Naive thymus-derived CD4-positive, alpha-beta T cell (primary cell): ENCODE measurements around the gene MBD3L3. TPM values are rescaled to one million over a fixed set of nuclear protein-coding genes. Genes with fewer than 3 reads are reported as not detected.
"Not testable (repeated sequence)": the region's sequence is repeated elsewhere in the genome, so short reads cannot be mapped to it uniquely, and the experiment has no call there.

Source experiments
- ATAC-seq: fragments of 150-1000 bp; cut with Tn5 transposase; 2 replicates; pipeline ENCODE4 v1.10.0; 2021; ENCODE audit warnings: mild to moderate bottlenecking, moderate library complexity
- CTCF ChIA-PET: fragments of 350-600 bp; sonication (Branson Sonifier 250); formaldehyde crosslinking; loops from one replicate; lab custom pipeline; 2021; ENCODE audit warnings: antibody characterized with exemption; lab: Charles Lee
- POLR2A ChIA-PET: fragments of 350-600 bp; sonication (Branson Sonifier 250); formaldehyde crosslinking; loops from one replicate; lab custom pipeline; 2021; ENCODE audit warnings: antibody characterized with exemption, inconsistent platforms; lab: Charles Lee
- DNase-seq, 9 donors: peaks; one replicate each; pipeline versions ENCODE4 v3.0.0 to v3.0.0-alpha.2; 2020 to 2022; ENCODE audit warnings: mixed read lengths in 1 of 9
- H3K27ac ChIP-seq: one replicate; pipeline ENCODE4 v1.7.0; 2013; ENCODE audit warnings: mild to moderate bottlenecking, low read depth, low read length, moderate library complexity
- H3K27me3 ChIP-seq, 2 donors: one replicate each; pipeline ENCODE4 v1.7.0; 2013; ENCODE audit warnings: low read length in 2 of 2, mild to moderate bottlenecking in 2 of 2, moderate library complexity in 2 of 2; ENCODE audit not compliant: control insufficient read depth in 2 of 2, insufficient read depth in 2 of 2
- H3K36me3 ChIP-seq, 3 experiments: 1 replicate in 2 of 3; 2 replicates in 1 of 3; pipeline ENCODE4 v1.7.0; 2013; ENCODE audit warnings: low read length in 3 of 3, mild to moderate bottlenecking in 3 of 3, moderate library complexity in 1 of 3; ENCODE audit not compliant: insufficient read depth in 3 of 3, control insufficient read depth in 2 of 3
- H3K4me1 ChIP-seq, 2 donors: one replicate each; pipeline ENCODE4 v1.7.0; 2013; ENCODE audit warnings: low read length in 2 of 2, mild to moderate bottlenecking in 2 of 2, moderate library complexity in 1 of 2; ENCODE audit not compliant: control insufficient read depth in 2 of 2, insufficient read depth in 2 of 2
- H3K4me3 ChIP-seq: 2 replicates; pipeline ENCODE4 v1.7.0; 2013; ENCODE audit warnings: mild to moderate bottlenecking, low read length
- H3K9me3 ChIP-seq, 3 experiments: 1 replicate in 2 of 3; 2 replicates in 1 of 3; pipeline ENCODE4 v1.7.0; 2013; ENCODE audit warnings: low read length in 3 of 3; ENCODE audit not compliant: control insufficient read depth in 2 of 3
- H3K27ac Mint-ChIP-seq, 9 donors: one replicate each; pipeline ENCODE4 v1.8.0; 2020 to 2022; ENCODE audit warnings: mixed read lengths in 9 of 9, mild to moderate bottlenecking in 8 of 9, moderate library complexity in 5 of 9, inconsistent platforms in 2 of 9
- H3K27me3 Mint-ChIP-seq, 5 donors: one replicate each; pipeline ENCODE4 v1.8.0; 2021 to 2022; ENCODE audit warnings: mixed read lengths in 5 of 5, mild to moderate bottlenecking in 1 of 5
- H3K36me3 Mint-ChIP-seq, 5 donors: one replicate each; pipeline ENCODE4 v1.8.0; 2020 to 2022; ENCODE audit warnings: mixed read lengths in 5 of 5, mild to moderate bottlenecking in 3 of 5, inconsistent platforms in 1 of 5
- H3K4me1 Mint-ChIP-seq, 7 donors: one replicate each; pipeline ENCODE4 v1.8.0; 2020 to 2022; ENCODE audit warnings: mixed read lengths in 7 of 7, mild to moderate bottlenecking in 3 of 7, inconsistent platforms in 1 of 7
- H3K4me3 Mint-ChIP-seq, 10 donors: one replicate each; pipeline ENCODE4 v1.8.0; 2020 to 2022; ENCODE audit warnings: mild to moderate bottlenecking in 10 of 10, mixed read lengths in 10 of 10, moderate library complexity in 6 of 10, inconsistent platforms in 2 of 10
- H3K9me3 Mint-ChIP-seq, 11 donors: one replicate each; pipeline ENCODE4 v1.8.0; 2020 to 2022; ENCODE audit warnings: mixed read lengths in 11 of 11, mild to moderate bottlenecking in 4 of 11, inconsistent platforms in 1 of 11, moderate library complexity in 1 of 11
- intact Hi-C, 2 donors: fragments of 100-400 bp; cut with micrococcal nuclease; formaldehyde crosslinking; loops; one replicate each; pipeline ENCODE4 v1.15.1; 2023
- polyA plus RNA-seq, 2 donors: library from polyadenylated mRNA; unstranded; fragments of 300-500 nt; fragmentation: Illumina TruSeq; gene quantifications; one replicate each; pipeline ENCODE4 v1.2.3, GENCODE V29; 2021
- total RNA-seq, 6 experiments: library from RNA in 5 of 6; stranded (reverse) in 5 of 6; gene quantifications; 1 replicate in 5 of 6; 2 replicates in 1 of 6; pipeline ENCODE4 v1.2.3 and lab custom pipeline; 2021 to 2026

Gene MBD3L3
- total and polyA plus RNA-seq, 7 experiments from 2014 or later: not detected

DNA sequence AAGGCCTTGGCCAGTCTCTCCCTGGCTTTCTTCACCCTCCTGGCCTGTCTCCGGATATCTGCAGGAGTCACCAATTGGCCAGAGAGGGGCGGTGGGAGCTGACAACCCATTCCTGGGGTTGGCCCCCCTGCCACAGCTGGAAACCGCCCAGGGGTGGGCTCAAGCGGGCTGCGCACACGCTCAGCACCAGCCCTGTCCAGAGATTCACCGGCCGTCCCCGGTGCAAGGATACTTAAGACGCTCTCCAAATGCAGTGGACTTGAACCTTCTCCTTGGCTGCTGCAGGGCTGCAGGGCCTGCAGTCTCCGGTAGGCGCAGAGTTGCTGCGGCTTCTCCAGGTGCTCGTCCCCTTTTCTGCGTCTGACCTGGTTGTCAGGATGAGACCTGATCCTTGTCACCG lies 2.1 kb downstream of the MBD3L3 start:
- ATAC-seq: not testable (repeated sequence)

DNA sequence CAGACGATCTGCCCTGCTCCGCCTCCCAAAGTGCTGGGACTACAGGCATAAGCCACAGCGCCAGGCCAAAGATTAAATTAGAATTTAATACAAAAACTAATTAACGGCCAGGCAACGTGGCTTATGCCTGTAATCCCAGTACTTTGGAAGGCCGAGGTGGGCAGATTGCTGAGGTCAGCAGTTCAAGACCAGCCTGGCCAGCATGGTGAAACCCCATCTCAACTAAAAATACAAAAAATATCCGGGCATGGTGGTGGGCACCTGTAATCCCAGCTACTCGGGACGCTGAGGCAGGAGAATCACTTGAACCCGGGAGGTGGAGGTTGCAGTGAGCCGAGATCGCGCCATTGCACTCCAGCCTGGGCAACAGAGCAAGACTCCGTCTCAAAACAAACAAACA lies 2.8 kb downstream of the MBD3L3 start:
- H3K9me3 ChIP-seq, H3K27me3 ChIP-seq, ATAC-seq, H3K36me3 Mint-ChIP-seq, H3K4me1 Mint-ChIP-seq, H3K27me3 Mint-ChIP-seq, H3K27ac Mint-ChIP-seq, intact Hi-C loops, H3K27ac ChIP-seq, POLR2A ChIA-PET, CTCF ChIA-PET, H3K9me3 Mint-ChIP-seq, H3K36me3 ChIP-seq, DNase-seq, H3K4me3 ChIP-seq, H3K4me3 Mint-ChIP-seq, H3K4me1 ChIP-seq: not testable (repeated sequence)

More for the DNA sequence above, 2.1 kb downstream of the MBD3L3 start:
- H3K27ac Mint-ChIP-seq, H3K9me3 Mint-ChIP-seq, H3K4me3 Mint-ChIP-seq, H3K27ac ChIP-seq, H3K9me3 ChIP-seq, H3K36me3 Mint-ChIP-seq, H3K4me3 ChIP-seq, H3K36me3 ChIP-seq, H3K4me1 Mint-ChIP-seq, POLR2A ChIA-PET, H3K4me1 ChIP-seq, intact Hi-C loops, CTCF ChIA-PET, H3K27me3 ChIP-seq, H3K27me3 Mint-ChIP-seq, DNase-seq: not testable (repeated sequence)

DNA sequence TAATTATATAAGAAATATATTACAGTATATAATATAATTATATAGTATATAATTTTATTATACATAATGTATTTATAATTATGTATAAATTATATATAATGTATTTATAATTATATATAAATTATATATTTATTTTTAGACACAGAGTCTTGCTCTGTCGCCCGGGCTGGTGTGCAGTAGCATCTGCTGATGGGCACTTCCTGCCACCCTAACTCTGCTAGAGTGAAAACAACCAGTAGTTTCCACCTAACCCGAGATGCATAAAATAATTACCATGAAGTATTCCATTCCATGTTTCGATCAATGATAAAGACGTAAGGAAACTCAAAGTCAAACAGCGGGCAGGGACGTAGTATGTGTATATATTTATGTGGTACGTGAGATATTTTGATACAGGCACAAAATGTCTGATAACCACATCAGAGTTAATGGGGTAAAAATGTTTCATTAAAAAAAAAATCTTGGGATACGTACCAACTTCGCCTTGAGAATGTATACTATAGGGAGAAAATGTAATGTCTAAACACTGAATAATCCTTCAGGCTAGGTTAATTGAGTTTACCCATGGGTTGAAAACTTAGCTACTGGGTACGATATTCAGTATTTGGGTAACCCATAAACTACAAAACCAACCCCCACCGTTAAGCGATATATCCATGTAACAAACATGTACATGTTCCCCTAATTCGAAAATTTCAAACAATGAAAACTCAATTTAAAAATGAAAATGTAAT lies 3.7 kb downstream of the MBD3L3 start:
- intact Hi-C loops, H3K27ac Mint-ChIP-seq, H3K36me3 ChIP-seq, H3K4me3 ChIP-seq, CTCF ChIA-PET, H3K27ac ChIP-seq, H3K4me1 Mint-ChIP-seq, H3K4me1 ChIP-seq, POLR2A ChIA-PET, H3K4me3 Mint-ChIP-seq, H3K27me3 ChIP-seq, DNase-seq, H3K27me3 Mint-ChIP-seq, H3K9me3 Mint-ChIP-seq, ATAC-seq, H3K36me3 Mint-ChIP-seq, H3K9me3 ChIP-seq: not testable (repeated sequence)

DNA sequence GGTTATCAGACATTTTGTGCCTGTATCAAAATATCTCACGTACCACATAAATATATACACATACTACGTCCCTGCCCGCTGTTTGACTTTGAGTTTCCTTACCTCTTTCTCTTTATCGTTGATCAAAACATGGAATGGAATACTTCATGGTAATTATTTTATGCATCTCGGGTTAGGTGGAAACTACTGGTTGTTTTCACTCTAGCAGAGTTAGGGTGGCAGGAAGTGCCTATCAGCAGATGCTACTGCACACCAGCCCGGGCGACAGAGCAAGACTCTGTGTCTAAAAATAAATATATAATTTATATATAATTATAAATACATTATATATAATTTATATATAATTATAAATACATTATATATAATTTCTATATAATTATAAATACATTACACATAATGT lies 5.6 kb downstream of the MBD3L3 start:
- H3K27ac Mint-ChIP-seq, H3K9me3 Mint-ChIP-seq, H3K36me3 ChIP-seq, H3K27me3 Mint-ChIP-seq, H3K9me3 ChIP-seq, H3K27me3 ChIP-seq, H3K27ac ChIP-seq, H3K4me3 Mint-ChIP-seq, POLR2A ChIA-PET, H3K36me3 Mint-ChIP-seq, H3K4me3 ChIP-seq, ATAC-seq, H3K4me1 ChIP-seq, CTCF ChIA-PET, intact Hi-C loops, H3K4me1 Mint-ChIP-seq: not testable (repeated sequence)
- DNase-seq: peak in 1 of 9 donors; percentile 10

DNA sequence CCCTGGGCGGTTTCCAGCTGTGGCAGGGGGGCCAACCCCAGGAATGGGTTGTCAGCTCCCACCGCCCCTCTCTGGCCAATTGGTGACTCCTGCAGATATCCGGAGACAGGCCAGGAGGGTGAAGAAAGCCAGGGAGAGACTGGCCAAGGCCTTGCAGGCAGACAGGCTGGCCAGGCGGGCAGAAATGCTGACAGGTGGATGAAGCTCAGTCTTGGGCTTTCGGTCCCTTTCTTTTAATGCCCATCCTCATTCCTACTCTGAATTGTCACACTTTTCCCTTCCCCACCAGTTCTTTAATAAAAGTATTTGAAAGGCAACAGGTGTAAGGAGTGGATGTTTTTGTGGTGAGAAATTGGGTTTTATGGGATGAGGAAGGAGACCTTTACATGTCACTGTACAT lies 7.1 kb downstream of the MBD3L3 start:
- DNase-seq, POLR2A ChIA-PET, intact Hi-C loops, ATAC-seq, H3K36me3 Mint-ChIP-seq, H3K9me3 Mint-ChIP-seq, H3K4me1 ChIP-seq, H3K36me3 ChIP-seq, H3K4me1 Mint-ChIP-seq, H3K9me3 ChIP-seq, H3K4me3 ChIP-seq, H3K27ac ChIP-seq, H3K4me3 Mint-ChIP-seq, CTCF ChIA-PET, H3K27ac Mint-ChIP-seq, H3K27me3 Mint-ChIP-seq, H3K27me3 ChIP-seq: not testable (repeated sequence)

DNA sequence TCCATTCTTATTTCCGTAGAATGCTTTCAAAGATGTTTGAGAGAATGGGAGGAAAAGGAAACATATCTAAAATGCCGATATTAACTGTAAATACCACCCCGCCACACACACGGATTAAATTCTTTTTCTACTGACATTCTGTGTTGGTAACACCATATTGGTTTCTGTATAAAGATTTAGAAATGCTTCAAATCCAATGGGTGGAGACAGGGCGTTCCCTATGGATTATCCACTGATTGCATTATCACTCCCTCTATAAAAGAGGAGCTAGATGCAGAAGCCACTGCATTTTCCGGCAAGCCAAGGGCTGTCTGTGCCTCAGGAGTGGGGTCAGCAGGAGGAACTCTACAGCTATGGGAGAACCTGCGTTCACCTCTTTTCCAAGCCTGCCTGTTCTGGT lies 9.5 kb downstream of the MBD3L3 start, which contains the start of gene MBD3L2:
Gene MBD3L2 (plus strand): TSS at position 301 of the 400 bp plus-strand sequence. CDS start 53 bp downstream, at position 354.
- intact Hi-C loops, POLR2A ChIA-PET: not testable (repeated sequence)

DNA sequence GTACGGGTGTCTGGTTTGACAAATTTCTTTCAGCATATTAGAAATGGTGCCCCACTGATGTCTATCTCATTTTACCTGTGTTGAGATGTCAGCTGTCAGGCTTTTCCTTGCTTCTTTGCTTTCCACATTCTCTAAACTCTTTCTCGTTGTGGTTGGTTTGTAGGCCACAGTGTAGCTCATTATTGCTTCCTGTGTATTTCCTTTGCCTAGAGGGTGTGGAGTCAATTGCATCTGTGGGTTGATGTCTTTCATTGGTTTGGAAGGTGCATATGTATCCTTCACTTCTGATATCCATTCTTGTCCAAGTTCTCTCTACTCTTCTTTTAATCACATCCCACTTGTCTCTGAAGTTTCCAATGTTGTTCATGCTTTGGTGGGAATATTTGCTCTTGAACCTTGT lies 16.9 kb downstream of the MBD3L3 start:
- POLR2A ChIA-PET, H3K4me1 ChIP-seq, CTCF ChIA-PET, H3K4me3 Mint-ChIP-seq, H3K27ac Mint-ChIP-seq, H3K9me3 Mint-ChIP-seq, H3K27me3 Mint-ChIP-seq, H3K27ac ChIP-seq, H3K36me3 ChIP-seq, DNase-seq, H3K36me3 Mint-ChIP-seq, H3K27me3 ChIP-seq, intact Hi-C loops, H3K4me1 Mint-ChIP-seq, H3K4me3 ChIP-seq, H3K9me3 ChIP-seq, ATAC-seq: not testable (repeated sequence)

More for the DNA sequence above, 9.5 kb downstream of the MBD3L3 start, which contains the start of gene MBD3L2:
- DNase-seq, ATAC-seq, CTCF ChIA-PET, H3K27ac ChIP-seq, H3K4me1 ChIP-seq, H3K9me3 ChIP-seq, H3K4me3 Mint-ChIP-seq, H3K4me1 Mint-ChIP-seq, H3K36me3 ChIP-seq, H3K27ac Mint-ChIP-seq, H3K36me3 Mint-ChIP-seq, H3K9me3 Mint-ChIP-seq, H3K27me3 ChIP-seq, H3K4me3 ChIP-seq, H3K27me3 Mint-ChIP-seq: not testable (repeated sequence)
